H9 (cell line): ENCODE data around the gene TMEM187. TPM values are rescaled to one million over a fixed set of nuclear protein-coding genes. Genes with fewer than 3 reads are reported as not detected.

Experiments
- DNase-seq: peaks from one replicate; pipeline ENCODE4 v3.0.0-alpha.2; 2017
- H2AFZ ChIP-seq: one replicate; pipeline ENCODE4 v1.6.1; 2013; ENCODE audit warnings: mild to moderate bottlenecking, low read length, control low read depth, moderate library complexity
- H2AK5ac ChIP-seq: 2 replicates; pipeline ENCODE4 v1.6.1; 2013; ENCODE audit warnings: low read length, control low read depth, mixed read lengths; ENCODE audit not compliant: insufficient read length
- H2BK120ac ChIP-seq: one replicate; pipeline ENCODE4 v1.6.1; 2013; ENCODE audit warnings: low read depth, mild to moderate bottlenecking, low read length, control low read depth, inconsistent platforms; ENCODE audit not compliant: poor library complexity, severe bottlenecking
- H2BK12ac ChIP-seq: 2 replicates; pipeline ENCODE4 v1.6.1; 2013; ENCODE audit warnings: low read length, control low read depth, mixed read lengths, low read depth; ENCODE audit not compliant: insufficient read length
- H2BK15ac ChIP-seq: 2 replicates; pipeline ENCODE4 v1.6.1; 2013; ENCODE audit warnings: low read depth, low read length, control low read depth
- H2BK20ac ChIP-seq: one replicate; pipeline ENCODE4 v1.6.1; 2013; ENCODE audit warnings: low read depth, mild to moderate bottlenecking, low read length, control low read depth, inconsistent platforms; ENCODE audit not compliant: poor library complexity, severe bottlenecking
- H2BK5ac ChIP-seq: 2 replicates; pipeline ENCODE4 v1.6.1; 2013; ENCODE audit warnings: low read length, control low read depth, mixed read lengths; ENCODE audit not compliant: insufficient read length
- H3K14ac ChIP-seq: 2 replicates; pipeline ENCODE4 v1.6.1; 2013; ENCODE audit warnings: low read length, control low read depth; ENCODE audit not compliant: insufficient read depth
- H3K18ac ChIP-seq: 2 replicates; pipeline ENCODE4 v1.6.1; 2013; ENCODE audit warnings: low read depth, mild to moderate bottlenecking, mixed read lengths, low read length, control low read depth; ENCODE audit not compliant: insufficient read length
- H3K23ac ChIP-seq: 2 replicates; pipeline ENCODE4 v1.6.1; 2013; ENCODE audit warnings: low read length, control low read depth, mixed read lengths, low read depth; ENCODE audit not compliant: insufficient read length
- H3K23me2 ChIP-seq: 2 replicates; pipeline ENCODE4 v1.6.1; 2013; ENCODE audit warnings: low read depth, mild to moderate bottlenecking, mixed read lengths, low read length, control low read depth; ENCODE audit not compliant: insufficient read length, poor library complexity, severe bottlenecking
- H3K27ac ChIP-seq: 2 replicates; pipeline ENCODE4 v1.5.1; 2013; ENCODE audit warnings: low read length, control low read depth, mixed read lengths, low read depth; ENCODE audit not compliant: insufficient read length
- H3K27me3 ChIP-seq: 2 replicates; pipeline ENCODE4 v1.6.1; 2013; ENCODE audit warnings: low read length, control low read depth, inconsistent platforms; ENCODE audit not compliant: insufficient read depth
- H3K4ac ChIP-seq: 2 replicates; pipeline ENCODE4 v1.6.1; 2013; ENCODE audit warnings: low read depth, mild to moderate bottlenecking, control low read depth, inconsistent platforms, low read length, moderate library complexity
- H3K4me1 ChIP-seq: 2 replicates; pipeline ENCODE4 v1.6.1; 2013; ENCODE audit warnings: low read length, control low read depth, inconsistent platforms; ENCODE audit not compliant: insufficient read depth
- H3K4me2 ChIP-seq: 2 replicates; pipeline ENCODE4 v1.6.1; 2013; ENCODE audit warnings: low read length, control low read depth, mixed read lengths; ENCODE audit not compliant: insufficient read length, insufficient read depth
- H3K56ac ChIP-seq: 2 replicates; pipeline ENCODE4 v1.6.1; 2013; ENCODE audit warnings: low read depth, mild to moderate bottlenecking, mixed read lengths, low read length, control low read depth; ENCODE audit not compliant: insufficient read length
- H3K79me1 ChIP-seq: 2 replicates; pipeline ENCODE4 v1.6.1; 2013; ENCODE audit warnings: low read depth, mild to moderate bottlenecking, moderate library complexity, low read length, control low read depth, inconsistent platforms; ENCODE audit not compliant: insufficient read depth, poor library complexity, severe bottlenecking
- H3K79me2 ChIP-seq: 2 replicates; pipeline ENCODE4 v1.6.1; 2013; ENCODE audit warnings: low read length, control low read depth, inconsistent platforms; ENCODE audit not compliant: insufficient read depth
- H3K9ac ChIP-seq: 2 replicates; pipeline ENCODE4 v1.6.1; 2013; ENCODE audit warnings: low read length, control low read depth, mixed read lengths; ENCODE audit not compliant: insufficient read length; ENCODE audit errors: extremely low read depth
- H3K9me3 ChIP-seq: one replicate; pipeline ENCODE4 v1.6.1; 2013; ENCODE audit warnings: low read depth, low read length, inconsistent platforms; ENCODE audit not compliant: control insufficient read depth
- H3T11ph ChIP-seq: one replicate; pipeline ENCODE4 v1.6.1; 2013; ENCODE audit warnings: mild to moderate bottlenecking, low read length, control low read depth, inconsistent platforms
- H4K20me1 ChIP-seq: one replicate; pipeline ENCODE4 v1.6.1; 2013; ENCODE audit not compliant: control insufficient read depth, insufficient read length, insufficient read depth
- H4K5ac ChIP-seq: 2 replicates; pipeline ENCODE4 v1.6.1; 2013; ENCODE audit warnings: low read depth, mild to moderate bottlenecking, mixed read lengths, low read length, control low read depth; ENCODE audit not compliant: insufficient read length
- H4K8ac ChIP-seq: replicated peaks from 2 replicates; pipeline ENCODE4 v1.6.1; 2013; ENCODE audit warnings: low read length, control low read depth, mixed read lengths, low read depth; ENCODE audit not compliant: insufficient read length
- H4K91ac ChIP-seq: 2 replicates; pipeline ENCODE4 v1.6.1; 2013; ENCODE audit warnings: low read depth, mild to moderate bottlenecking, moderate library complexity, mixed read lengths, low read length, control low read depth; ENCODE audit not compliant: insufficient read length
- H3K27ac Mint-ChIP-seq, 3 experiments: 2 replicates in 2 of 3; 3 replicates in 1 of 3; pipeline ENCODE4 v1.8.0; 2020 to 2021; ENCODE audit warnings: mixed read lengths in 3 of 3, mild to moderate bottlenecking in 1 of 3, moderate library complexity in 1 of 3
- H3K27me3 Mint-ChIP-seq: 2 replicates; pipeline ENCODE4 v1.8.0; 2021; ENCODE audit warnings: low read depth, mild to moderate bottlenecking, moderate library complexity, mixed read lengths
- H3K36me3 Mint-ChIP-seq, 3 experiments: 2 replicates in 2 of 3; 3 replicates in 1 of 3; pipeline ENCODE4 v1.8.0; 2020 to 2021; ENCODE audit warnings: low read depth in 3 of 3, mixed read lengths in 3 of 3; ENCODE audit not compliant: insufficient read depth in 1 of 3
- H3K4me1 Mint-ChIP-seq, 2 experiments: 2 replicates each; pipeline ENCODE4 v1.8.0; 2020; ENCODE audit warnings: mixed read lengths in 2 of 2
- H3K4me3 Mint-ChIP-seq, 2 experiments: 2 replicates in 1 of 2; 3 replicates in 1 of 2; pipeline ENCODE4 v1.8.0; 2020 to 2021; ENCODE audit warnings: mild to moderate bottlenecking in 2 of 2, mixed read lengths in 2 of 2, moderate library complexity in 1 of 2
- H3K9me3 Mint-ChIP-seq, 2 experiments: 2 replicates in 1 of 2; 3 replicates in 1 of 2; pipeline ENCODE4 v1.8.0; 2020; ENCODE audit warnings: mild to moderate bottlenecking in 2 of 2, mixed read lengths in 2 of 2, moderate library complexity in 1 of 2
- CTCF ChIP-seq: fragments of 200-600 bp; sonication (generic); conservative IDR thresholded peaks from 3 replicates; pipeline ENCODE4 v1.8.0; 2021; ENCODE audit warnings: antibody characterized with exemption, mild to moderate bottlenecking
- WGBS: extraction: QIAGEN DNeasy Blood & Tissue Kit; methylation state at CpG from one replicate; pipeline ENCODE4 v1.1.7; 2013; ENCODE audit warnings: missing lambda C conversion rate, low lambda C conversion rate, mixed read lengths; ENCODE audit not compliant: insufficient read length; ENCODE audit errors: extremely low coverage; 5-methylcytosine and 5-hydroxymethylcytosine counted together
- total RNA-seq: library from RNA; stranded (reverse); gene quantifications from 2 replicates; pipeline ENCODE4 v1.2.1, GENCODE V29; 2021

The TMEM187 gene
- total RNA-seq, 1 experiment from 2014 or later, result 2.7 TPM

GRCh38 chrX:153924149-153924861 is 48.2 kb upstream of the TMEM187 start:
- Histone ChIP-seq H3K4me2 (no peak overlapping the region), H3K27ac (no peak overlapping the region), H2BK15ac (no peak overlapping the region), H3K9ac (no peak overlapping the region), H3K4ac (no peak overlapping the region), H3T11ph (no peak overlapping the region), H3K14ac (no peak overlapping the region), H3K18ac (no peak overlapping the region), H3K79me2 (no peaks in the 10 kb centered on the region), H3K9me3 (peaks cover 2% of the 10 kb centered on the region), H3K23ac (no peak overlapping the region), H2BK5ac (no peak overlapping the region), H4K5ac (no peak overlapping the region), H3K79me1 (no peaks in the 10 kb centered on the region), H2AFZ (no peak overlapping the region), H3K23me2 (peaks cover 22% of the 10 kb centered on the region), H4K20me1 (no peaks in the 10 kb centered on the region), H3K56ac (no peak overlapping the region), H3K4me1 (no peaks in the 10 kb centered on the region), H2BK120ac (no peak overlapping the region), H2BK20ac (no peak overlapping the region), H4K91ac (no peak overlapping the region), H4K8ac (no peak overlapping the region), H2BK12ac (no peak overlapping the region), H3K27me3 (no peaks in the 10 kb centered on the region), H2AK5ac (no peak overlapping the region)
- H3K4me3 Mint-ChIP-seq, result no peak overlapping the region; a peak in 1 of 5 replicates
- H3K27ac Mint-ChIP-seq, result no peak overlapping the region
- H3K4me1 Mint-ChIP-seq, result peaks cover 13 to 33% of the 10 kb centered on the region in 2 experiments
- WGBS, result no CpG with 5 or more reads among the region's 14 CpGs
- H3K36me3 Mint-ChIP-seq, result peaks cover 9 to 16% (median 10%) of the 10 kb centered on the region in 3 experiments; a peak in 5 of 7 replicates
- H3K9me3 Mint-ChIP-seq, result peaks cover 50 to 71% of the 10 kb centered on the region in 2 experiments
- no peak for DNase-seq
- peak; percentile 34; the same call in 2 of the 3 replicates for TF ChIP-seq CTCF
- no peaks in the 10 kb centered on the region; the same call in none of the 2 replicates for H3K27me3 Mint-ChIP-seq
